ENCODE data around the gene SYNGR3. TPM values are rescaled to one million over a fixed set of nuclear protein-coding genes. Genes with fewer than 3 reads are reported as not detected.
"Not testable (repeated sequence)": the region's sequence is repeated elsewhere in the genome, so short reads cannot be mapped to it uniquely, and the experiment has no call there.

Gene SYNGR3
- total and polyA plus RNA-seq, 5 donors: 0.57 to 1.4 (median 0.75) TPM

DNA sequence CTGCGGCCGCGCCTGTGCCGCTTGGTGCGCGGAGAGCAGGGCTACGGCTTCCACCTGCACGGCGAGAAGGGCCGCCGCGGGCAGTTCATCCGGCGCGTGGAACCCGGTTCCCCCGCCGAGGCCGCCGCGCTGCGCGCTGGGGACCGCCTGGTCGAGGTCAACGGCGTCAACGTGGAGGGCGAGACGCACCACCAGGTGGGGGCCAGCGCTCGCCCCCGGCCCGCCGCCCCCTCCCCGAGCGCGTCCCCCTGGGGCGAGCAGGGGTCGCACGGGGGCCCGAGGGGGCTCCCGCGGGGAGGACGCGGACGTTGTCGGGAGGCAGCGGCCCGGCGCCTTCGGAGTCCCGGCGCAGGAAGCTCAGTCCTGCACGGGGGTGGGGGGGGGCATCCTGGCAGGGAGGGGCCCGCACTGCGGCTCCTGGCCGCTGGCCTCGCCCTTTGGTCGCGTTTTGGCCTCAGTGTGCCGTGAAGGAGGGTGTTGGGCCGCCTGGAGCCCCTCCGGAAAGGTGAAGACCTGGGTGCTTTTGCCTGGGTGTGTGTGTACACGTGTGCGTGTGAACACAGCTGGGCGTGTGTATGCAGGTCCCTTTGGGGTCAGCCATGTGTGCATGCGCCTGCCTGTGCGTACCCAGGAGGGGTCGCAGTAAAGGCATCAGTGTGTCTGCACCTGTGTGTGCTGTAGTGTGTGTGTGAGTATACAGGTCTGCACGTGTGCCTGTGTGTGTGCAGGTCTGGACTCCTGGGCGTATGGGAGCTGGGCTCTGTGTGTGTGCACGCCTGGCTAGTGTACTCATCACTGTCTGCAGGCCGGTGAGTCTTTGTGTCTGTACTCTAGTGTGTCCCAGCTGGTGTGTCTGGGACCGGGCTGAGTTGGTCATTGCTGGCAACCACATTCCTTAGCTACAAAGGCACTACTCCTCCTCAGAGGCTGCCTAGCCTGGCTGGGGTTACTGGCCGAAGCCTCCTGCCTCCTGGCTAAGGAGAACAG is 37.5 kb downstream of the SYNGR3 start:
- peak overlapping the region; percentile 59 for H3K27ac ChIP-seq (ENCODE audit: low read length)
- ATAC-seq: no peak
- H3K4me1 ChIP-seq (ENCODE audit: control insufficient read depth, insufficient read depth, low read length): peaks cover 7% of the 10 kb centered on the region

DNA sequence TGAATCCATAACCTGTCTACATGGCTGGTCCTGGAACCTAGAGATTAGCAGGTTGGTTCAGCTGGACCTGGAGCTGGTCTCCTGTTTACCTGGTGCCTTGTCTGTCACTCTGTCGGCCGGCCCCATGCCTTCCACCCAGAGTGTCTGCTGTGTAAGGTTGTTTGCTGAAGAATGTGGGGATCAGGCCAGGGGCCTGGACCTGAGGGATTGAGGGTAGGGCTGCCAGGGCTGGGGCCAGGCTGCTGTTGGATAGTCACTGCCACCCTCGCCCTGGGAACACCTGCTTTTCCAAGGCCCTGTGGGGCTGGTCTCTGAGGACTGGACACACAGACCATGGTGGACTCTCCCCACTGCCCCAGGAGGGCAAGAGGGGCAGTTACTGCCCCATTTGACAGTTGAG is 38.4 kb downstream of the SYNGR3 start:
- Histone ChIP-seq H3K9me3 (ENCODE audit: control insufficient read depth, low read length) (no peaks in the 10 kb centered on the region), H3K27me3 (ENCODE audit: control insufficient read depth, insufficient read depth) (no peaks in the 10 kb centered on the region), H3K27ac (ENCODE audit: low read length) (peak overlapping the region; percentile 5), H3K4me3 (ENCODE audit: low read length) (peak overlapping the region; percentile 94), H3K4me1 (ENCODE audit: control insufficient read depth, insufficient read depth, low read length) (peaks cover 2% of the 10 kb centered on the region)
- 67% methylated on average over 3 of the region's 3 CpGs for WGBS
- DNase-seq: no peak
- intact Hi-C loops (cut with DNase I): loop anchor here in 1 of 4 donors (10.0 kb wide), 1 partner anchor 117 kb away; the partner anchor contains the start of gene RAB26
- no peak for ATAC-seq

More for the DNA sequence above, 37.5 kb downstream of the SYNGR3 start:
- Histone ChIP-seq H3K4me3 (ENCODE audit: low read length) (peak overlapping the region; percentile 94), H3K9me3 (ENCODE audit: control insufficient read depth, low read length) (no peaks in the 10 kb centered on the region), H3K27me3 (ENCODE audit: control insufficient read depth, insufficient read depth) (no peaks in the 10 kb centered on the region)
- DNase-seq: peak in 2 of 3 donors; percentile 68 to 81
- 6% methylated on average over 76 of the region's 76 CpGs for WGBS
- intact Hi-C loops (cut with DNase I): loop anchor here in 1 of 4 donors (10.0 kb wide), 1 partner anchor 117 kb away; the partner anchor contains the start of gene RAB26

DNA sequence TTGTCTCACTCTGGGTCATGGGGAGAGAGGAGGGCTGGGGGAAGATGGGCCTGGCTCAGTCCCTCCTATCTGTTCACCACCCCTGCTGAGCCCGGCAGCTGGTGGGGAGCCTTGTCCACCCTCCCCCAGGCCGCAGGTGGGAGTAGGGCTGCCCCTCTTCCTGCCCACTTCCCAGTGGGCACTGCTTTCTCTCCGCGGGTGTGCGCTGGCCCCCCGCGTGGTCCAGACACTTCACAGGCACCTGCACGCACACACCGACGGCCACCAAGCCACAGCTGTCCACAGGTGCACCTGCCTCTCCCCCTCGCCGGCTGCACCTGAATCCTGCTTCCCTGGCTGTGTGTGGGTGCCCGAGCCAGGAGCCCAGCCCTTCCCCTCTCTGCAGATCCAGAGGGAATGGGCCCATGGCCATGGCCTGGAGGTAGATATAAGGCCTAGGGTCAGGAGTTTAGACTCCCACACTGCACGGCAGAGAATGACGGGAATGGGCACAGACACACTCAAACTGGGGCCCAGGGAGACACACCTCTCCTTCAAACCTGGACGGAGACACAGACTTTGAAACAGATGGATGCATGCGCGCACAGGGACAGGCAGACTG is 39.0 kb downstream of the SYNGR3 start:
- H3K9me3 ChIP-seq (ENCODE audit: control insufficient read depth, low read length): no peaks in the 10 kb centered on the region
- H3K4me1 ChIP-seq (ENCODE audit: control insufficient read depth, insufficient read depth, low read length): peaks cover 2% of the 10 kb centered on the region
- H3K27me3 ChIP-seq (ENCODE audit: control insufficient read depth, insufficient read depth): no peaks in the 10 kb centered on the region
- no peak overlapping the region for H3K27ac ChIP-seq (ENCODE audit: low read length)
- ATAC-seq (no peak), DNase-seq (peak in 1 of 3 donors; percentile 44)
- intact Hi-C loops (cut with DNase I): loop anchor here in 1 of 4 donors (10.0 kb wide), 1 partner anchor 116 kb away; the partner anchor contains the start of gene RAB26
- WGBS: 73% methylated on average over 18 of the region's 18 CpGs
- peak overlapping the region; percentile 94 for H3K4me3 ChIP-seq (ENCODE audit: low read length)

DNA sequence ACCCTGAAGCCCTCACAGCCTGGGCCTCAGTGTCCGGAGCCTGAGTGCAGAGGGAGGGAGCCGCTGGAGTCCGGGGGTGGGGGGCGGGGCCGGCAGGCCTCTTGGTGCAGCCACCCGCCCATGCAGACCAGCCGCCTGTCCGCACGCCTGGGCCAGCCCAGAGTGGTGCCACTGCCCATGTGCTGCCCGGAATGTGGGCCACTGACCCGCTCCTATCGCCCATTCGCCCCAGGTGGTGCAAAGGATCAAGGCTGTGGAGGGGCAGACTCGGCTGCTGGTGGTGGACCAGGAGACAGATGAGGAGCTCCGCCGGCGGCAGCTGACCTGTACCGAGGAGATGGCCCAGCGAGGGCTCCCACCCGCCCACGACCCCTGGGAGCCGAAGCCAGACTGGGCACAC is 39.6 kb downstream of the SYNGR3 start:
- peaks cover 2% of the 10 kb centered on the region for H3K4me1 ChIP-seq (ENCODE audit: control insufficient read depth, insufficient read depth, low read length)
- H3K9me3 ChIP-seq (ENCODE audit: control insufficient read depth, low read length): no peaks in the 10 kb centered on the region
- H3K4me3 ChIP-seq (ENCODE audit: low read length): peak overlapping the region; percentile 94
- no peak overlapping the region for H3K27ac ChIP-seq (ENCODE audit: low read length)
- no peaks in the 10 kb centered on the region for H3K27me3 ChIP-seq (ENCODE audit: control insufficient read depth, insufficient read depth)
- intact Hi-C loops (cut with DNase I): loop anchor here in 1 of 4 donors (10.0 kb wide), 1 partner anchor 115 kb away; the partner anchor contains the start of gene RAB26
- 64% methylated on average over 22 of the region's 22 CpGs for WGBS
- ATAC-seq (no peak), DNase-seq (peak in 1 of 3 donors; percentile 74)

DNA sequence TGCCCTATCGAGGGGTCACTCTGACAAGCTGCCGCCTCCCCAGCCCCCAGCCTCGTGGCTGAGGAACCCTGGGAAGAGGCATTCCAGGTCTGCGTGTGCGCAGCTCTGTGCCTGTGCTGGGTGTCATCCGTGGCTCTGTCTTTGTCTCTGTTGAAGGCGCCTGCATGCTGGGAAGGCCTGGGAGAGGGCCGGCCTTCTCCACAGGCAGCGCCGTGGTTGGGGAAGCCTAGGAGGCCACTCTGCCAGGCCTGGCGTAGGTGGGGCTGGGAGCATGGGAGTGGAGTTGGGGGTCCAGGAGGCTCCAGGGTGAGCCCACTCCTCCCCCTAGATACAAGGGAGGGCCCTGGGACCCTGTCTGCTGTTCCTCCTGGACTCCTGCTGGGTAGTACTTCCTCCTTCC is 40.3 kb downstream of the SYNGR3 start:
- intact Hi-C loops (cut with DNase I): no loop called here
- 74% methylated on average over 11 of the region's 11 CpGs for WGBS
- ATAC-seq (no peak), DNase-seq (no peak)
- Histone ChIP-seq H3K27ac (ENCODE audit: low read length) (peak overlapping the region; percentile 40), H3K4me1 (ENCODE audit: control insufficient read depth, insufficient read depth, low read length) (peaks cover 2% of the 10 kb centered on the region), H3K27me3 (ENCODE audit: control insufficient read depth, insufficient read depth) (no peaks in the 10 kb centered on the region), H3K9me3 (ENCODE audit: control insufficient read depth, low read length) (no peaks in the 10 kb centered on the region), H3K4me3 (ENCODE audit: low read length) (peak overlapping the region; percentile 94)

DNA sequence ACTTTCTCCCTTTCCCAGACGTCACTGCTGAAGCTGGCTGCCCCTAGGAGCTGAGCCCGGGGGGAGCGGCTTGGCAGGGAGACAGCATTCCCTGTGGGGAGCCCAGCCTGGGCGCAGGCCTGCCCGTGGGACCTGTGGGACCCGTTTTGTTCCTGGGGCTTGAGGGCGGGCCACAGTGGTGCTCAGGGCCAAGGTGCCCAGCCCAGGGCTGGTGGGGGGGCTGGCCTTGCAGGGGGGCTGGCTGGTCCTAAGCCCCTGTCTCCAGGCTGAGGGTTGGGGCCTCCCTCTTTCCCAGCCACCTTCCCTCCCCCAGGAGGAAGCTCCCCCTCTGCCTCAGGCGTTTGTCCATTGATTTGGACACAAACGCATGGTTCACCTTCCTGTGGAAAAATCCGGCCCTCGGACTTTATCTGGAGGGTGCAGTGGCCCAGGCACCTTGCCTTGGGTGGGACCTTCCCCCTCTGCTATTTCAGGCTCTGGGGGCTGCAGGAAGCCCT is 41.4 kb downstream of the SYNGR3 start:
- peak overlapping the region; percentile 55 for H3K27ac ChIP-seq (ENCODE audit: low read length)
- WGBS: 61% methylated on average over 11 of the region's 11 CpGs
- DNase-seq: peak; percentile 81 to 87 (median 86)
- H3K27me3 ChIP-seq (ENCODE audit: control insufficient read depth, insufficient read depth): no peaks in the 10 kb centered on the region
- ATAC-seq: peak; percentile 34 to 58
- intact Hi-C loops (cut with DNase I): no loop called here
- H3K9me3 ChIP-seq (ENCODE audit: control insufficient read depth, low read length): no peaks in the 10 kb centered on the region
- H3K4me3 ChIP-seq (ENCODE audit: low read length): no peak overlapping the region
- peaks cover 2% of the 10 kb centered on the region for H3K4me1 ChIP-seq (ENCODE audit: control insufficient read depth, insufficient read depth, low read length)

DNA sequence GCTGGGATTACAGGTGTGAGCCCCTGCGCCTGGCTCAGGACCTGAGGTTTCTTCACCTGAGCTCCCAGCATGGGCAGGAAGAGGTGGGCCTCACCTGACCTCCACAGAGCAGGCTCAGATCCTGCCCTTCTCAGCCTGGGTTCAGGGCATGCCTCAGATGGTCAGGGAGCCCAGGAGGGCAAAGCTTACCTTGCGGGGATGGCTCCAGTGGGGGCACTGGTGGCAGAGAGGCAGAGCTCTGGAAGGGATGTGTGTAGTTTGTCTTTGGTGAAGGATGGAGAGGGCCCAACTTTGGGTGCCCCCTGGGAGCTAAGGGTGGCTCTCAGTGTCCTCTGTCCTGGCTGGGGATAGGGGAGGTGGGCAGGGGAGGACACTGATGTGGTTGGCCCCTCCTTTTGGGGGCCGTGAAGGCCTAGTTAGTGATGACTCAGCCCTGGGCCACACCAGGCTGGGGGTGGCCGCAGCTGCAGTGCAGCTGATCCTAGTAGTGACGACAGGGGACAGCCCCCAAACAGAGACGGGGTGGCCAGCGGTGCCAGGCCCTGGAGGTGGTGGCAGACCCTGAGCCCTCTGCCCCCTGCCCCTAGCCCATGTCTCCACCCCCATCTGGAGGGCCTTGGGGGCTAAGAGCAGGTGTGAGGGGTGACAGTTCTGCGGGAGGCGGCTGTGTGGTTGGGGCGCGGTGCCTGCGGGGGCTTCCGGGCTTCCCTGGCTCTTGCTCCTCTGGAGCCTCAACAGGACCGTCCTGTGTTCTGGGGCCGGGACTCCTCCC is 42.7 kb downstream of the SYNGR3 start:
- DNase-seq: peak in 2 of 3 donors; percentile 69 to 78
- no peaks in the 10 kb centered on the region for H3K27me3 ChIP-seq (ENCODE audit: control insufficient read depth, insufficient read depth)
- intact Hi-C loops (cut with DNase I): no loop called here
- H3K9me3 ChIP-seq (ENCODE audit: control insufficient read depth, low read length): no peaks in the 10 kb centered on the region
- peak overlapping the region; percentile 85 for H3K27ac ChIP-seq (ENCODE audit: low read length)
- 47% methylated on average over 15 of the region's 15 CpGs for WGBS
- ATAC-seq: peak; percentile 3 to 42
- H3K4me3 ChIP-seq (ENCODE audit: low read length): no peak overlapping the region
- peaks cover 2% of the 10 kb centered on the region for H3K4me1 ChIP-seq (ENCODE audit: control insufficient read depth, insufficient read depth, low read length)

DNA sequence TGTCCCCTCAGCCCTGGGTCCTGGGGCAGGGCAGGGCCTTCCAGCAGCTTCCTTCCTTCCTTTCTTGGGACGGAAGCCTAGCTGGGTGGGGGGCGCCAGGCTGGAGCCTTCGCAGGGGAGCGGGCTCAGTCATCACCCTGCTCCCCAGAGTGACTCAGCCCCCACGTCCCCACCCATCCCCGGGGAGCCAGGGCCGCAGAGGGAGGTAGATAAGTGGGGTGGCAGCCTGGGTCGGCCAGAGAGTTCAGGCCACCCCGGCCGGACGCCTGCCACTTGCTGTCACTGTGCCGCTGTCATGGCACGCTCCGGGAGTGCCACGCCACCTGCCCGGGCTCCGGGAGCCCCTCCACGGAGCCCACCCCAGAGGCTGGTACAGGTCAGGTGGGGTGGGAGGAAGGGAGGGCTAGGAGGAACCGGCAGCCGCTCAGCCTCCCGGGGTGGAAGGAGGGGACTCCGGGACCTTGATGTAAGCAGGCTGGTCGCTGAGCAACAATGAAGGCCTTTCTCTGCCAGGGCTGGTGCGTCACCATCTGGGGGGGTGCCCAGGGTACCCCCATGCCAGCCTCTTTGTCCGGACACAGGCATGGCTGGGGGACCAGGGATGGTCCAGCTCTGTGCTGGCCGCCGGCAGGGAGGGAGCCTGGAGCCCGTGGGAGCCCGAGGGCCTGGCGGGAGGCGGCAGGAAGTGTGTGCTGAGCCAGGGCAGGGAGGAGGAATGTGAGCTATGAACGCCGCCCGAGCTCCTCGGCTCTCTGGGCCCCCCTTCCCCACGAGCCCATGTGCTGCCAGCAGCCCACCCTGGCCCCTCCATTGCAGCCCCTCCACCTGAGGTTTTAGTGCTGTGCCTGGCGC is 43.5 kb downstream of the SYNGR3 start:
- Histone ChIP-seq H3K4me1 (ENCODE audit: control insufficient read depth, insufficient read depth, low read length) (peaks cover 2% of the 10 kb centered on the region), H3K27me3 (ENCODE audit: control insufficient read depth, insufficient read depth) (no peaks in the 10 kb centered on the region), H3K4me3 (ENCODE audit: low read length) (peak overlapping the region; percentile 51), H3K27ac (ENCODE audit: low read length) (peak overlapping the region; percentile 85), H3K9me3 (ENCODE audit: control insufficient read depth, low read length) (no peaks in the 10 kb centered on the region)
- intact Hi-C loops (cut with DNase I): no loop called here
- DNase-seq (peak; percentile 85 to 89 (median 88)), ATAC-seq (peak; percentile 53 to 68)
- 20% methylated on average over 37 of the region's 37 CpGs for WGBS

DNA sequence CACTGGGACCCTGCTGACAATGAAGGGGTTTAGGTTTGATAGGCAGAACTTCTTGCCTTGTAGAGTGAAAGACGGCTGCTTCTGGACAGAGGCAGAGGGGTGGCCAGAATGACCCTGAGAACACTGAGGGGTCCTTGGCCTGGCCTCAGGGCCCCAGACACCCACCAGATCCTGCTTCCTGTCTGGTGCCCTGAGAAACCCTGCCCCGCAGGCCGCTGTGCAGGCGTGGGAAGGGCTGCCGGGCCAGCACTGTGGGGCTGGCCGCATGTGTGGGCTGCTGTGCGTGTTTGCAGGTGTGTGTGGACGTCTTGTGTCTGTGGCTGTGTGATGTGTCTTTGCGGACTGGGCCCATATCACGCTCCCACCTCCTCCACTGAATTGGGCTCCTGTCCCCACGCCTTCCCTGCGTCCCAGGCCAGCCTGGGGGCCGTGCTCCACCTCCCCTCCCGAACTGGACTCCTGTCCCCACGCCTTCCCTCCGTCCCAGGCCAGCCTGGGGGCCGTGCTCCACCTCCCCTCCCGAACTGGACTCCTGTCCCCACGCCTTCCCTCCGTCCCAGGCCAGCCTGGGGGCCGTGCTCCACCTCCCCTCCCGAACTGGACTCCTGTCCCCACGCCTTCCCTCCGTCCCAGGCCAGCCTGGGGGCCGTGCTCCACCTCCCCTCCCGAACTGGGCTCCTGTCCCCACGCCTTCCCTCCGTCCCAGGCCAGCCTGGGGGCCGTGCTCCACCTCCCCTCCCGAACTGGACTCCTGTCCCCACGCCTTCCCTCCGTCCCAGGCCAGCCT is 44.3 kb downstream of the SYNGR3 start:
- 35% methylated on average over 15 of the region's 32 CpGs for WGBS
- H3K4me3 ChIP-seq (ENCODE audit: low read length): peak overlapping the region; percentile 51
- intact Hi-C loops (cut with DNase I); H3K9me3 ChIP-seq (ENCODE audit: control insufficient read depth, low read length); H3K4me1 ChIP-seq (ENCODE audit: control insufficient read depth, insufficient read depth, low read length); ATAC-seq; H3K27me3 ChIP-seq (ENCODE audit: control insufficient read depth, insufficient read depth): not testable (repeated sequence)
- peak overlapping the region; percentile 85 for H3K27ac ChIP-seq (ENCODE audit: low read length)
- DNase-seq: peak in 1 of 3 donors; percentile 72
